H1 (cell line): ENCODE measurements around the gene NRAS. TPM values are rescaled to one million over a fixed set of nuclear protein-coding genes. Genes with fewer than 3 reads are reported as not detected.

Source experiments
- CTCF ChIA-PET: fragments of 300-600 bp; sonication (Branson Sonifier 250); formaldehyde crosslinking; loops from one replicate; lab custom pipeline; 2021; ENCODE audit not compliant: partially characterized antibody; lab: Charles Lee
- POLR2A ChIA-PET: fragments of 300-600 bp; sonication (Branson Sonifier 250); formaldehyde crosslinking; loops from one replicate; lab custom pipeline; 2021; ENCODE audit warnings: inconsistent platforms; ENCODE audit not compliant: partially characterized antibody; lab: Charles Lee
- DNase-seq, 2 experiments: peaks; one replicate each; pipeline versions ENCODE4 v3.0.0 to v3.0.0-alpha.2; 2010 to 2022; ENCODE audit warnings: low spot score in 2 of 2, low read depth in 1 of 2, mixed read lengths in 1 of 2
- FAIRE-seq: peaks from 2 replicates; lab custom pipeline; 2011; peaks lifted over from hg19 to GRCh38; lab: Jason Lieb, UNC
- H2AFZ ChIP-seq: 2 replicates; pipeline ENCODE4 v1.8.1; 2012; ENCODE audit warnings: low read length, inconsistent platforms
- H2AK5ac ChIP-seq: 2 replicates; pipeline ENCODE4 v1.6.1; 2013; ENCODE audit warnings: low read depth, low read length
- H2BK120ac ChIP-seq: replicated peaks from 2 replicates; pipeline ENCODE3; 2013; ENCODE audit warnings: low read depth, low read length, inconsistent platforms
- H2BK12ac ChIP-seq: 2 replicates; pipeline ENCODE4 v1.6.1; 2013; ENCODE audit warnings: low read depth, low read length
- H2BK15ac ChIP-seq: 2 replicates; pipeline ENCODE4 v1.6.1; 2013; ENCODE audit warnings: low read length
- H2BK20ac ChIP-seq: 2 replicates; pipeline ENCODE4 v1.6.1; 2013; ENCODE audit warnings: low read length
- H2BK5ac ChIP-seq: 2 replicates; pipeline ENCODE4 v1.6.1; 2013; ENCODE audit warnings: low read depth, low read length
- H3K14ac ChIP-seq: 2 replicates; pipeline ENCODE4 v1.6.1; 2013; ENCODE audit warnings: inconsistent platforms; ENCODE audit not compliant: insufficient read length
- H3K18ac ChIP-seq: 2 replicates; pipeline ENCODE4 v1.6.1; 2013; ENCODE audit warnings: low read length; ENCODE audit errors: extremely low read depth
- H3K23ac ChIP-seq: 2 replicates; pipeline ENCODE4 v1.6.1; 2013; ENCODE audit warnings: inconsistent platforms; ENCODE audit not compliant: insufficient read length
- H3K23me2 ChIP-seq: 2 replicates; pipeline ENCODE4 v1.6.1; 2013; ENCODE audit warnings: low read depth, low read length
- H3K27ac ChIP-seq: 2 replicates; pipeline ENCODE4 v1.6.1; 2011; ENCODE audit warnings: low read depth, low read length, inconsistent platforms
- H3K27me3 ChIP-seq, 4 experiments: replicated peaks in 1 of 4; 1 replicate in 1 of 4; 2 replicates in 3 of 4; pipeline versions ENCODE4 v1.6.1 to v1.8.1; 2011 to 2013; ENCODE audit warnings: low read length in 3 of 4, mild to moderate bottlenecking in 3 of 4, inconsistent platforms in 2 of 4, mixed read lengths in 2 of 4, moderate library complexity in 1 of 4; ENCODE audit not compliant: control insufficient read depth in 3 of 4, insufficient read depth in 3 of 4; ENCODE audit errors: extremely low read depth in 1 of 4
- H3K36me3 ChIP-seq, 4 experiments: 2 replicates each; pipeline versions ENCODE4 v1.6.1 to v1.8.1; 2011 to 2013; ENCODE audit warnings: mild to moderate bottlenecking in 4 of 4, low read length in 3 of 4, moderate library complexity in 2 of 4, control low read depth in 1 of 4, inconsistent platforms in 1 of 4; ENCODE audit not compliant: insufficient read depth in 4 of 4, control insufficient read depth in 2 of 4
- H3K4ac ChIP-seq: replicated peaks from 2 replicates; pipeline ENCODE3; 2013; ENCODE audit warnings: low read length, low read depth, mixed read lengths, inconsistent platforms; ENCODE audit not compliant: insufficient read length
- H3K4me1 ChIP-seq, 4 experiments: replicated peaks in 1 of 4; 1 replicate in 1 of 4; 2 replicates in 3 of 4; pipeline versions ENCODE4 v1.6.1 to v1.8.1; 2011 to 2013; ENCODE audit warnings: low read length in 3 of 4, inconsistent platforms in 2 of 4, mixed read lengths in 1 of 4; ENCODE audit not compliant: insufficient read depth in 4 of 4, control insufficient read depth in 3 of 4
- H3K4me2 ChIP-seq, 2 experiments: 2 replicates each; pipeline versions ENCODE4 v1.6.1 to v1.8.1; 2011 to 2013; ENCODE audit warnings: low read depth in 2 of 2, low read length in 2 of 2, control low read depth in 1 of 2, inconsistent platforms in 1 of 2, mild to moderate bottlenecking in 1 of 2; ENCODE audit not compliant: insufficient read depth in 1 of 2
- H3K4me3 ChIP-seq, 4 experiments: fragments of 200-600, 300-600 bp in 1 of 4; sonication (generic), shearing (Covaris generic), sonication (Bioruptor Twin) in 1 of 4; 2 replicates each; pipeline versions ENCODE4 v1.5.1 to v1.8.1; 2011 to 2016; ENCODE audit warnings: low read length in 4 of 4, low read depth in 3 of 4, control low read depth in 2 of 4, inconsistent platforms in 2 of 4, mild to moderate bottlenecking in 2 of 4, mixed read lengths in 1 of 4, moderate library complexity in 1 of 4; ENCODE audit not compliant: insufficient read depth in 2 of 4; ENCODE audit errors: extremely low read depth in 1 of 4
- H3K56ac ChIP-seq: replicated peaks from 2 replicates; pipeline ENCODE3; 2013; ENCODE audit warnings: low read depth, mild to moderate bottlenecking, mixed read lengths, low read length, inconsistent platforms; ENCODE audit not compliant: insufficient read length
- H3K79me1 ChIP-seq: 2 replicates; pipeline ENCODE4 v1.6.1; 2013; ENCODE audit warnings: low read depth, low read length, control low read depth
- H3K79me2 ChIP-seq, 2 experiments: 2 replicates each; pipeline versions ENCODE4 v1.6.1 to v1.8.1; 2012 to 2013; ENCODE audit warnings: low read length in 2 of 2, mild to moderate bottlenecking in 2 of 2, inconsistent platforms in 1 of 2; ENCODE audit not compliant: insufficient read depth in 2 of 2, control insufficient read depth in 1 of 2
- H3K9ac ChIP-seq, 4 experiments: replicated peaks in 1 of 4; 1 replicate in 1 of 4; 2 replicates in 3 of 4; pipeline versions ENCODE4 v1.6.1 to v1.8.1; 2011 to 2013; ENCODE audit warnings: low read depth in 3 of 4, low read length in 3 of 4, control low read depth in 2 of 4, mild to moderate bottlenecking in 2 of 4, moderate library complexity in 2 of 4, inconsistent platforms in 1 of 4; ENCODE audit errors: extremely low read depth in 1 of 4
- H3K9me3 ChIP-seq, 2 experiments: 2 replicates each; pipeline versions ENCODE4 v1.6.1 to v1.8.1; 2012 to 2013; ENCODE audit warnings: mild to moderate bottlenecking in 2 of 2, moderate library complexity in 2 of 2, control low read depth in 1 of 2, inconsistent platforms in 1 of 2, low read depth in 1 of 2, low read length in 1 of 2, mixed read lengths in 1 of 2; ENCODE audit not compliant: insufficient read depth in 2 of 2
- H4K20me1 ChIP-seq, 2 experiments: replicated peaks in 1 of 2; 2 replicates each; pipeline versions ENCODE3 to v1.8.1; 2011 to 2013; ENCODE audit warnings: inconsistent platforms in 2 of 2, low read length in 2 of 2, mild to moderate bottlenecking in 1 of 2; ENCODE audit not compliant: insufficient read depth in 2 of 2, control insufficient read depth in 1 of 2
- H4K5ac ChIP-seq: 2 replicates; pipeline ENCODE4 v1.6.1; 2013; ENCODE audit warnings: low read length, low read depth, mixed read lengths, inconsistent platforms; ENCODE audit not compliant: insufficient read length
- H4K8ac ChIP-seq: 2 replicates; pipeline ENCODE4 v1.8.0; 2013; ENCODE audit warnings: mild to moderate bottlenecking, moderate library complexity, low read length, inconsistent platforms; ENCODE audit not compliant: insufficient read depth; ENCODE audit errors: extremely low read depth
- H4K91ac ChIP-seq: replicated peaks from 2 replicates; pipeline ENCODE3; 2013; ENCODE audit warnings: low read length, mixed read lengths, inconsistent platforms; ENCODE audit not compliant: insufficient read length
- NRF1 ChIP-seq: IDR thresholded peaks from 2 replicates; pipeline ENCODE4 v1.6.1; 2011; ENCODE audit warnings: mild to moderate bottlenecking, low read depth, low read length, improper control_type of control experiment
- PHF8 ChIP-seq: fragments of 200-600 bp; sonication (generic); conservative IDR thresholded peaks from 2 replicates; pipeline ENCODE4 v1.7.1; 2012; ENCODE audit warnings: low read depth, mild to moderate bottlenecking, inconsistent platforms, low read length, moderate library complexity
- SIRT6 ChIP-seq: IDR thresholded peaks from one replicate; pipeline ENCODE4 v1.7.1; 2012; ENCODE audit warnings: low read length, inconsistent platforms
- TBP ChIP-seq: IDR thresholded peaks from 2 replicates; pipeline ENCODE4 v1.6.1; 2011; ENCODE audit warnings: low read depth, low read length, improper control_type of control experiment
- USF2 ChIP-seq: IDR thresholded peaks from 2 replicates; pipeline ENCODE4 v1.6.1; 2011; ENCODE audit warnings: low read length, improper control_type of control experiment
- ZNF274 ChIP-seq: IDR thresholded peaks from 2 replicates; pipeline ENCODE4 v1.7.0; 2012; ENCODE audit warnings: low read length, borderline replicate concordance; ENCODE audit errors: extremely low read depth
- WGBS, 2 experiments: shearing (Covaris generic) in 1 of 2; methylation state at CpG; one replicate each; pipeline versions ENCODE4 v1.1.6 to v1.1.7; 2013 to 2015; ENCODE audit warnings: low lambda C conversion rate in 2 of 2, mixed read lengths in 2 of 2, inconsistent platforms in 1 of 2, low coverage in 1 of 2, missing lambda C conversion rate in 1 of 2; ENCODE audit not compliant: insufficient replicate concordance in 2 of 2, insufficient coverage in 1 of 2, insufficient read length in 1 of 2; ENCODE audit errors: extremely low coverage in 1 of 2, missing lambda C conversion rate in 1 of 2; 5-methylcytosine and 5-hydroxymethylcytosine counted together
- polyA plus RNA-seq, 7 experiments: library from polyadenylated mRNA; depleted of rRNA in 3 of 7; stranded (reverse) in 5 of 7; unstranded in 2 of 7; fragments of >200 nt in 5 of 7; fragments of 200-250 nt in 2 of 7; gene quantifications; 1 replicate in 5 of 7; 2 replicates in 1 of 7; 4 replicates in 1 of 7; pipeline versions ENCODE4 v1.2.1 to v1.2.3, GENCODE V29; 2011 to 2013; ENCODE audit warnings: missing spikeins in 2 of 7, mixed read lengths in 2 of 7
- total RNA-seq: library from RNA; stranded (reverse); fragmentation: NEBNext Ultra II Directional; extraction: Animal tissue kit (Norgen Biotek cat#: 25700); gene quantifications from 2 replicates; pipeline ENCODE4 v1.2.1, GENCODE V29; 2021
- TF ChIP-seq, protein P1 (sequence below): IDR thresholded peaks from 2 replicates; pipeline ENCODE4 v1.6.1; 2012; ENCODE audit warnings: low read length, inconsistent platforms

NRAS gene
- total and polyA plus RNA-seq, 2 of the 8 experiments (the other 6 are each of a cell fraction or from before 2014, with no cell fraction given) = 24.5 to 65.1 TPM

GRCh38 chr1:114757455-114758255 is 41.1 kb upstream of the NRAS start, which contains the start of gene CSDE1:
CSDE1 (minus strand) TSS chr1:114757984; CDS start chr1:114739890, 18,094 bp downstream.
- peak; percentile 98 for FAIRE-seq
- Histone ChIP-seq H3K23ac (no peak within 1 kb of the TSS), H2BK12ac (peak within 1 kb of the TSS; percentile 84; the same call in 1 of the 2 replicates), H3K9me3 (no peaks in the 10 kb centered on the region), H2AK5ac (peak within 1 kb of the TSS; percentile 99), H3K18ac (peak within 1 kb of the TSS; percentile 91), H3K23me2 (no peaks in the 10 kb centered on the region), H2BK120ac (peak within 1 kb of the TSS; percentile 71), H2BK5ac (peak within 1 kb of the TSS; percentile 100), H4K8ac (peak within 1 kb of the TSS; percentile 100), H4K91ac (peak within 1 kb of the TSS; percentile 100), H3K79me2 (peaks cover 44 to 46% of the 10 kb centered on the region in 2 experiments), H3K79me1 (no peaks in the 10 kb centered on the region), H3K4me2 (peak within 1 kb of the TSS; percentile 62 to 75), H3K56ac (peak within 1 kb of the TSS; percentile 98), H4K20me1 (peaks cover 14 to 18% of the 10 kb centered on the region in 2 experiments), H3K27me3 (no peaks in the 10 kb centered on the region), H3K9ac (peak within 1 kb of the TSS; percentile 100), H3K27ac (peak within 1 kb of the TSS; percentile 100), H3K4ac (peak within 1 kb of the TSS; percentile 100), H2BK15ac (peak within 1 kb of the TSS; percentile 83; the same call in 1 of the 2 replicates), H2AFZ (peak within 1 kb of the TSS; percentile 96), H3K14ac (peak within 1 kb of the TSS; percentile 71), H4K5ac (peak within 1 kb of the TSS; percentile 97), H3K4me1 (peaks cover 0 to 11% (median 3%) of the 10 kb centered on the region in 4 experiments; a peak in 2 of 7 replicates), H3K36me3 (peaks cover 0 to 12% (median 2%) of the 10 kb centered on the region in 4 experiments; a peak in 2 of 8 replicates), H3K4me3 (peak within 1 kb of the TSS; percentile 87 to 100 (median 98)), H2BK20ac (no peak within 1 kb of the TSS)
- CTCF ChIA-PET = interaction anchor here (0.6 to 1.0 kb wide), 2 partner anchors 12 to 16 kb away, joined by 3 read pairs; no protein-coding TSS in a partner anchor
- peak; percentile 95 to 96 for DNase-seq
- POLR2A ChIA-PET = interaction anchor here (0.7 to 6.0 kb wide), 21 partner anchors 7 to 329 kb away, joined by 3 to 68 read pairs (median 7); partner anchors contain the start of genes DENND2C, NRAS, SIKE1 and TRIM33
- 2% methylated on average over 48 of the region's 50 CpGs; no CpG with 5 or more reads in 1 of the 2 experiments for WGBS, 2 experiments
- TF ChIP-seq, protein P1, sequence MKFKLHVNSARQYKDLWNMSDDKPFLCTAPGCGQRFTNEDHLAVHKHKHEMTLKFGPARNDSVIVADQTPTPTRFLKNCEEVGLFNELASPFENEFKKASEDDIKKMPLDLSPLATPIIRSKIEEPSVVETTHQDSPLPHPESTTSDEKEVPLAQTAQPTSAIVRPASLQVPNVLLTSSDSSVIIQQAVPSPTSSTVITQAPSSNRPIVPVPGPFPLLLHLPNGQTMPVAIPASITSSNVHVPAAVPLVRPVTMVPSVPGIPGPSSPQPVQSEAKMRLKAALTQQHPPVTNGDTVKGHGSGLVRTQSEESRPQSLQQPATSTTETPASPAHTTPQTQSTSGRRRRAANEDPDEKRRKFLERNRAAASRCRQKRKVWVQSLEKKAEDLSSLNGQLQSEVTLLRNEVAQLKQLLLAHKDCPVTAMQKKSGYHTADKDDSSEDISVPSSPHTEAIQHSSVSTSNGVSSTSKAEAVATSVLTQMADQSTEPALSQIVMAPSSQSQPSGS = no peak; the same call in 1 of the 2 replicates
- peak; percentile 89 for TF ChIP-seq NRF1
- TF ChIP-seq PHF8 = peak; percentile 99
- TF ChIP-seq USF2 = peak; percentile 8; the same call in 1 of the 2 replicates
- peak; percentile 95 for TF ChIP-seq TBP
- TF ChIP-seq SIRT6 = no peak
- no peak for TF ChIP-seq ZNF274
